CD4-positive, alpha-beta T cell (primary cell): ENCODE measurements around the gene TYW5. TPM values are rescaled to one million over a fixed set of nuclear protein-coding genes. Genes with fewer than 3 reads are reported as not detected.

Experiments
- ATAC-seq: fragments of 200-7000 bp; cut with Tn5 transposase; one replicate; pipeline ENCODE4 v1.10.0; 2022; ENCODE audit warnings: mild to moderate bottlenecking; ENCODE audit not compliant: poor library complexity
- CTCF ChIA-PET: fragments of 350-600 bp; sonication (Branson Sonifier 250); formaldehyde crosslinking; loops from one replicate; lab custom pipeline; 2021; ENCODE audit warnings: antibody characterized with exemption, inconsistent platforms; lab: Charles Lee
- POLR2A ChIA-PET: fragments of 350-600 bp; sonication (Branson Sonifier 250); formaldehyde crosslinking; loops from one replicate; lab custom pipeline; 2021; ENCODE audit warnings: antibody characterized with exemption, inconsistent platforms; lab: Charles Lee
- DNase-seq, 14 experiments: peaks; one replicate each; pipeline ENCODE4 v3.0.0-alpha.2; 2013 to 2020; ENCODE audit warnings: mixed read lengths in 2 of 14
- H3K27ac ChIP-seq, 2 donors: one replicate each; pipeline versions ENCODE4 v1.5.1 to v1.7.0; 2013; ENCODE audit warnings: low read length in 2 of 2, low read depth in 1 of 2, mild to moderate bottlenecking in 1 of 2
- H3K27me3 ChIP-seq, 2 experiments: 1 replicate in 1 of 2; 2 replicates in 1 of 2; pipeline versions ENCODE4 v1.6.1 to v1.7.0; 2013; ENCODE audit warnings: low read length in 2 of 2, control low read depth in 1 of 2, mild to moderate bottlenecking in 1 of 2, moderate library complexity in 1 of 2; ENCODE audit not compliant: insufficient read depth in 2 of 2, control insufficient read depth in 1 of 2
- H3K36me3 ChIP-seq: one replicate; pipeline ENCODE4 v1.6.1; 2013; ENCODE audit warnings: low read length, control low read depth; ENCODE audit not compliant: insufficient read depth
- H3K4me1 ChIP-seq: one replicate; pipeline ENCODE4 v1.6.1; 2013; ENCODE audit warnings: low read length, control low read depth; ENCODE audit not compliant: insufficient read depth
- H3K4me3 ChIP-seq: one replicate; pipeline ENCODE4 v1.5.1; 2013; ENCODE audit warnings: mild to moderate bottlenecking, low read length, moderate library complexity
- H3K9me3 ChIP-seq, 2 experiments: 1 replicate in 1 of 2; 2 replicates in 1 of 2; pipeline versions ENCODE4 v1.6.1 to v1.7.0; 2013; ENCODE audit warnings: low read length in 2 of 2, mild to moderate bottlenecking in 2 of 2, control low read depth in 1 of 2, moderate library complexity in 1 of 2; ENCODE audit not compliant: control insufficient read depth in 1 of 2, insufficient read depth in 1 of 2
- H3K27ac Mint-ChIP-seq: one replicate; pipeline ENCODE4 v1.8.0; 2020; ENCODE audit warnings: mixed read lengths
- H3K27me3 Mint-ChIP-seq: one replicate; pipeline ENCODE4 v1.8.0; 2021; ENCODE audit warnings: mixed read lengths
- H3K36me3 Mint-ChIP-seq: one replicate; pipeline ENCODE4 v1.8.0; 2021; ENCODE audit warnings: low read depth, mixed read lengths
- H3K4me1 Mint-ChIP-seq: one replicate; pipeline ENCODE4 v1.8.0; 2021; ENCODE audit warnings: low read depth, mixed read lengths
- H3K4me3 Mint-ChIP-seq: one replicate; pipeline ENCODE4 v1.8.0; 2020; ENCODE audit warnings: mild to moderate bottlenecking, mixed read lengths
- H3K9me3 Mint-ChIP-seq: one replicate; pipeline ENCODE4 v1.8.0; 2020; ENCODE audit warnings: mixed read lengths
- intact Hi-C, 2 experiments: fragments of 100-400 bp; cut with DNase I in 1 of 2; cut with micrococcal nuclease in 1 of 2; formaldehyde crosslinking; loops; one replicate each; pipeline versions ENCODE4 v1.15.1 to v1.9.0; 2023 to 2025; cut with DNase I, micrococcal nuclease
- total RNA-seq, 174 experiments: library from RNA in 2 of 174; stranded (reverse) in 2 of 174; gene quantifications; one replicate each; pipeline ENCODE4 v1.2.3 and lab custom pipeline; 2021 to 2026
- TF ChIP-seq, protein P1 (sequence below): fragments of 200-600 bp; IDR thresholded peaks from one replicate; pipeline ENCODE4 v1.8.0; 2022; ENCODE audit warnings: antibody characterized with exemption, mild to moderate bottlenecking

The TYW5 gene
- total RNA-seq, 2 experiments from 2014 or later, result 15.0 to 16.0 TPM

DNA sequence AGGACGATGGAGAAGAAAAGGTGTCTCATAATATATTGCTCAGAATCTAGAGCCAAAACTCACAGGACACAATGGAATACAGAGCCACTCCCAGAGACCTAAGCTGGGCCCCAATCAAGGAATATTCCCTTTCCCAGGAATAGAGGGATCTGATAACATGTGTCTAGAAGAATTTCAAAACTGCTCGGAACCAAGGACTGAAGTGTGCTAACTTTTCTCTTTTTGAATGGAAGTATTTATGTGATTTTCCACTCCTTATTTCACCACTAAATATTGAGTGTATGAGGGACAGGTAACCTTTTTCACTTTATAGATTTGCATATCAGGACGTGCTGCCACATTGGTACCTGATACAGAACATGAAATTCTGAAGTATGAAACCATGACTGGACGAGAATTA, 53.3 kb downstream of the TYW5 start:
- Mint-ChIP-seq H3K4me1 (no peaks in the 10 kb centered on the region), H3K27me3 (no peaks in the 10 kb centered on the region), H3K4me3 (no peak overlapping the region), H3K36me3 (no peaks in the 10 kb centered on the region), H3K27ac (no peak overlapping the region), H3K9me3 (no peaks in the 10 kb centered on the region)
- ATAC-seq (no peak), DNase-seq (no peak)
- intact Hi-C loops, result no loop called here
- no peaks in the 10 kb centered on the region for H3K36me3 ChIP-seq
- H3K9me3 ChIP-seq, result no peaks in the 10 kb centered on the region
- peaks cover 0 to 8% of the 10 kb centered on the region in 2 experiments for H3K27me3 ChIP-seq
- H3K4me3 ChIP-seq, result no peak overlapping the region
- H3K27ac ChIP-seq, result no peak overlapping the region
- H3K4me1 ChIP-seq, result no peaks in the 10 kb centered on the region
- TF ChIP-seq, protein P1, sequence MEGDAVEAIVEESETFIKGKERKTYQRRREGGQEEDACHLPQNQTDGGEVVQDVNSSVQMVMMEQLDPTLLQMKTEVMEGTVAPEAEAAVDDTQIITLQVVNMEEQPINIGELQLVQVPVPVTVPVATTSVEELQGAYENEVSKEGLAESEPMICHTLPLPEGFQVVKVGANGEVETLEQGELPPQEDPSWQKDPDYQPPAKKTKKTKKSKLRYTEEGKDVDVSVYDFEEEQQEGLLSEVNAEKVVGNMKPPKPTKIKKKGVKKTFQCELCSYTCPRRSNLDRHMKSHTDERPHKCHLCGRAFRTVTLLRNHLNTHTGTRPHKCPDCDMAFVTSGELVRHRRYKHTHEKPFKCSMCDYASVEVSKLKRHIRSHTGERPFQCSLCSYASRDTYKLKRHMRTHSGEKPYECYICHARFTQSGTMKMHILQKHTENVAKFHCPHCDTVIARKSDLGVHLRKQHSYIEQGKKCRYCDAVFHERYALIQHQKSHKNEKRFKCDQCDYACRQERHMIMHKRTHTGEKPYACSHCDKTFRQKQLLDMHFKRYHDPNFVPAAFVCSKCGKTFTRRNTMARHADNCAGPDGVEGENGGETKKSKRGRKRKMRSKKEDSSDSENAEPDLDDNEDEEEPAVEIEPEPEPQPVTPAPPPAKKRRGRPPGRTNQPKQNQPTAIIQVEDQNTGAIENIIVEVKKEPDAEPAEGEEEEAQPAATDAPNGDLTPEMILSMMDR, result no peak
- ChIA-PET POLR2A (interaction anchor here (0.6 kb wide), 1 partner anchor 34 kb away, joined by 3 read pairs; no protein-coding TSS in a partner anchor), CTCF (no interaction called here)

GRCh38 chr2:199896617-199897016, 58.7 kb downstream of the TYW5 start:
- H3K4me1 Mint-ChIP-seq, result no peaks in the 10 kb centered on the region
- H3K9me3 Mint-ChIP-seq, result no peaks in the 10 kb centered on the region
- H3K27ac ChIP-seq, result no peak overlapping the region
- no peak overlapping the region for H3K4me3 ChIP-seq
- no peak for DNase-seq
- CTCF ChIA-PET, result interaction anchor here (1.1 kb wide), 1 partner anchor 9 kb away, joined by 3 read pairs; no protein-coding TSS in a partner anchor
- ATAC-seq, result no peak
- no peak overlapping the region for H3K27ac Mint-ChIP-seq
- H3K27me3 Mint-ChIP-seq, result peaks cover 4% of the 10 kb centered on the region
- H3K4me1 ChIP-seq, result no peaks in the 10 kb centered on the region
- H3K27me3 ChIP-seq, result no peaks in the 10 kb centered on the region
- TF ChIP-seq, protein P1, result no peak
- H3K4me3 Mint-ChIP-seq, result no peak overlapping the region
- POLR2A ChIA-PET, result no interaction called here
- no peaks in the 10 kb centered on the region for H3K36me3 Mint-ChIP-seq
- intact Hi-C loops, result no loop called here
- H3K9me3 ChIP-seq, result no peaks in the 10 kb centered on the region
- H3K36me3 ChIP-seq, result no peaks in the 10 kb centered on the region

DNA sequence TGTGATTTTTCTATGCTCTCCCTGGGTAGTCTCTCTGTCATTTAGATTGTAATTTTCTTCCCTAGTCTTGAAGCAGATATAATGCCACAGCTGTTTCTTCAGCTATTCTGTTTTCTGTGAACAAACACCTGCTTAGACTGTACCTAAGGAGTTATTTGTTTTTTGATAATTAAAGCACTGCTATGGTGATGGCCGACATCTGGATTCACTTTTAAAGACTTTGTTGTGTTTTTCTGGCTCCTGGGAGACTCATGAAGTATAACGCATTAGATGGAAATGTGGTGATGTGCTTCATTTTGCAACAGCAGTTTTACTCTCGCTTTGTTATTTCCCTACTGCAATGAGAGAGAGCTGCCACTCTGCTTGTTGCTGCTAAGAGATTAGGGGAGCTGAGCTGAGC, 59.9 kb downstream of the TYW5 start:
- Histone ChIP-seq H3K27me3 (no peaks in the 10 kb centered on the region), H3K4me1 (no peaks in the 10 kb centered on the region), H3K9me3 (no peaks in the 10 kb centered on the region), H3K4me3 (no peak overlapping the region), H3K36me3 (no peaks in the 10 kb centered on the region), H3K27ac (no peak overlapping the region)
- ATAC-seq (no peak), DNase-seq (no peak)
- peaks cover 4% of the 10 kb centered on the region for H3K27me3 Mint-ChIP-seq
- ChIA-PET POLR2A (no interaction called here), CTCF (no interaction called here)
- no peaks in the 10 kb centered on the region for H3K9me3 Mint-ChIP-seq
- H3K36me3 Mint-ChIP-seq, result no peaks in the 10 kb centered on the region
- TF ChIP-seq, protein P1, result no peak
- no peaks in the 10 kb centered on the region for H3K4me1 Mint-ChIP-seq
- no peak overlapping the region for H3K4me3 Mint-ChIP-seq
- intact Hi-C loops, result no loop called here
- H3K27ac Mint-ChIP-seq, result no peak overlapping the region
